ENCODE results near the gene DOK3.
A peak's percentile ranks its signal among the peaks of the same experiment; 100 is the strongest.

DOK3 gene

DNA sequence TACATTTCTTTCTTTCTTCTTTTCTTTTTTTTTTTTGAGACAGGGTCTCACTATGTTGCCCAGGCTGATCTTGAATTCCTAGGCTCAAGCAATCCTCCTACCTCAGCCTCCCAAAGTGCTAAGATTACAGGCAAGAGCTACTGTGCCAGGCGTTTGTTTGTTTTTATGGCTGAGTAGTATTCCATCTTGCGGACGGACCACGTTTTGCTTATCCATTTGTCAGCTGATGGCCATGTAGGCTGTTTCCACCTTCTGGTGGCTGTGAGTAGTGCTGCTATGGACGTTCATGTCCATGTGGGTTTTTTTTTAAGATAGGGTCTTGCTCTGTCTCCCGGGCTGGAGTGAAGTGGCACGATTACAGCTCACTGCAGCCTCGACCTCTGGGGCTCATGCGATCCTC is 2.5 kb downstream of the DOK3 start:
- no peak overlapping the region for H3K4me3 ChIP-seq
- no peaks in the 10 kb centered on the region for H3K27me3 ChIP-seq
- no peak for DNase-seq
- H3K4me1 ChIP-seq: no peaks in the 10 kb centered on the region
- H3K9me3 ChIP-seq: no peaks in the 10 kb centered on the region
- H3K27ac ChIP-seq: no peak overlapping the region
- peaks cover 16 to 32% (median 20%) of the 10 kb centered on the region in 3 donors for H3K36me3 ChIP-seq
- intact Hi-C loops (cut with DNase I; ENCODE audit: low total_unique reads): no loop called here
- TF ChIP-seq, protein P1, sequence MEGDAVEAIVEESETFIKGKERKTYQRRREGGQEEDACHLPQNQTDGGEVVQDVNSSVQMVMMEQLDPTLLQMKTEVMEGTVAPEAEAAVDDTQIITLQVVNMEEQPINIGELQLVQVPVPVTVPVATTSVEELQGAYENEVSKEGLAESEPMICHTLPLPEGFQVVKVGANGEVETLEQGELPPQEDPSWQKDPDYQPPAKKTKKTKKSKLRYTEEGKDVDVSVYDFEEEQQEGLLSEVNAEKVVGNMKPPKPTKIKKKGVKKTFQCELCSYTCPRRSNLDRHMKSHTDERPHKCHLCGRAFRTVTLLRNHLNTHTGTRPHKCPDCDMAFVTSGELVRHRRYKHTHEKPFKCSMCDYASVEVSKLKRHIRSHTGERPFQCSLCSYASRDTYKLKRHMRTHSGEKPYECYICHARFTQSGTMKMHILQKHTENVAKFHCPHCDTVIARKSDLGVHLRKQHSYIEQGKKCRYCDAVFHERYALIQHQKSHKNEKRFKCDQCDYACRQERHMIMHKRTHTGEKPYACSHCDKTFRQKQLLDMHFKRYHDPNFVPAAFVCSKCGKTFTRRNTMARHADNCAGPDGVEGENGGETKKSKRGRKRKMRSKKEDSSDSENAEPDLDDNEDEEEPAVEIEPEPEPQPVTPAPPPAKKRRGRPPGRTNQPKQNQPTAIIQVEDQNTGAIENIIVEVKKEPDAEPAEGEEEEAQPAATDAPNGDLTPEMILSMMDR (IDR thresholded peaks at IDR 0.05): no peak

- Histone ChIP-seq H3K4me3 (no peak overlapping the region), H3K27ac (no peak overlapping the region), H3K4me1 (peaks cover 0 to 6% (median 3%) of the 10 kb centered on the region in 4 donors), H3K9me3 (no peaks in the 10 kb centered on the region), H3K36me3 (peaks cover 0 to 11% (median 0%) of the 10 kb centered on the region in 3 donors), H3K27me3 (no peaks in the 10 kb centered on the region)
- TF ChIP-seq, protein P1 (IDR thresholded peaks at IDR 0.05): no peak
- no peak for DNase-seq
- intact Hi-C loops (cut with DNase I; ENCODE audit: low total_unique reads): no loop called here
These were observed 4.6 kb downstream of the DOK3 start for GRCh38 chr5:177505075-177505474.

DNA sequence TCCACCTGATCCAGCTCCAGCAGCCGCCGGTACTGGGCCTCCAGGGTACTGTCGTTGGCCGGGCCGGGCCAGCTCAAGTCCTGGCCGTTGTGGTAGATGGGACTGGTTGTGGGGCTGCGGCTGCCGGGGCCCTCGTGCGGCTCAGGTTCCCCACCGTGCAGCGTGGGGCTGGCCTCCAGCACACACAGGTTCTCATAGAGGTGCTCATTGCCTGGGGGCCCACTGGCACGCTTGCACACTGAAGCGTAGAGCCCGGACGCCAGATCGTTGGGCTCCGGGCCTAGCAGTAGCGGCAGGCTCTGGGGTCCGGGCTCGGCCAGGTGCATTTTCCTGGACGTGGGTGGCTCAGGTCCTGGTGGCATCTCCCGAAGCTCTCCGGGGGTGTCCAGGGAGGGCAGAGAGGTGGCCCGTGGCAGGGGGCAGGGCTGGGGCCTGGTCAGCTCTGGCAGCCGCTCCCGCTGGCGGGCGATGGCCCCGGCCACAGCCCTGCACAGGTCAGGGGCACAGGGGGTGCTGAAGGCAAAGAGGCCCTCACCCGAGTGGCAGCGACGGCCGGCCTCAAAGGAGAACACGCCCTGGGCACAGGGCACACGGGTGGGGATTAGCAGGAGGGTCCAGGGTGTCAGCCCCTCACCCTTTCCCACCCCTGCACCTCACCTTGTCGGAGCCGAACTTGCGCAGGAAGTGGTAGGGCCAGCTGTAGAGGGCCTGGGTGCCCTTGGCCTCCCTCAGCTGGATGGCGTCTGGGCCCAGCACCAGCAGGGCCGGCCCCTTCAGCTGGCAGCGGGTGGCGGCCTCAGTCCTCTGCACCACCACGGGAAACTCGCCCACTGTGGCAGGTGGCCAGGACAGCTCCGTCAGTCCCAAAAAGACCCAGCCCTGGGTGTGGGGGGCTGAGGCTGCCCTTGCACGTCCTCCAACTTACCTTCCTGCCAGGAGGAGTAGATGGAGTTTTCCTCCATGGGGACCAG is 5.3 kb downstream of the DOK3 start:
- peak in 1 of 2 donors; percentile 64 for DNase-seq
- intact Hi-C loops (cut with DNase I; ENCODE audit: low total_unique reads): loop anchor here (5.0 kb wide), 1 partner anchor 112 kb away; no protein-coding TSS in a partner anchor

GRCh38 chr5:177503351-177504085 is 6.1 kb downstream of the DOK3 start:
- Histone ChIP-seq H3K4me3 (no peak overlapping the region), H3K27me3 (no peaks in the 10 kb centered on the region), H3K27ac (no peak overlapping the region), H3K36me3 (peaks cover 0 to 2% (median 0%) of the 10 kb centered on the region in 3 donors), H3K4me1 (peaks cover 0 to 9% (median 4%) of the 10 kb centered on the region in 4 donors), H3K9me3 (no peaks in the 10 kb centered on the region)
- DNase-seq: no peak
- TF ChIP-seq, protein P1 (IDR thresholded peaks at IDR 0.05): no peak
- intact Hi-C loops (cut with DNase I; ENCODE audit: low total_unique reads): loop anchor here (5.0 kb wide), 1 partner anchor 111 kb away; no protein-coding TSS in a partner anchor

More for the DNA sequence above, 5.3 kb downstream of the DOK3 start:
- H3K9me3 ChIP-seq: no peaks in the 10 kb centered on the region
- peaks cover 0 to 6% (median 3%) of the 10 kb centered on the region in 4 donors for H3K4me1 ChIP-seq
- H3K36me3 ChIP-seq: peaks cover 0 to 7% (median 0%) of the 10 kb centered on the region in 3 donors
- H3K4me3 ChIP-seq: no peak overlapping the region
- no peak overlapping the region for H3K27ac ChIP-seq
- no peaks in the 10 kb centered on the region for H3K27me3 ChIP-seq
- TF ChIP-seq, protein P1 (IDR thresholded peaks at IDR 0.05): no peak

DNA sequence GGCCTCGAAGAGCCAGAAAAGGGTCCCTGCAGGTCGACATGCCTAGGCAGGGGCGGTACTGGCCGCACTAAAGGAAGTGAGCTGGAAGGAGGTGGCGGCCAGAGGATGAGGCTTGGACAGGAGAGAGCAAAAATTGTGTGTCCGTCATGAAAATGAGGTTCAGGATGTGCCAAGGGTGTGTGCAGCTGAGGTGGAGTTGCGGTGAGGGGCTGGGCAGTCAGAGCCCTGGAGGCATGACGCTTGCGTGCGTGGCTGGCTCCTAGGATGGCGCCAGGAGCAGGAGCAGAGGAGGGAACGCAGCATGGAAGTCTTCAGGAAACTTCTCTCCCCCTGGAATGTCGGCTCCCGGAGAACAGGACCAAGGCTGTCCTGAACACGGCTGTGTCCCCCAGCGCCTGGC is 6.7 kb downstream of the DOK3 start:
- intact Hi-C loops (cut with DNase I; ENCODE audit: low total_unique reads): loop anchor here (5.0 kb wide), 1 partner anchor 111 kb away; no protein-coding TSS in a partner anchor
- Histone ChIP-seq H3K4me3 (no peak overlapping the region), H3K27me3 (no peaks in the 10 kb centered on the region), H3K27ac (no peak overlapping the region), H3K4me1 (peaks cover 0 to 15% (median 10%) of the 10 kb centered on the region in 4 donors), H3K9me3 (no peaks in the 10 kb centered on the region), H3K36me3 (no peaks in the 10 kb centered on the region)
- DNase-seq: no peak
- TF ChIP-seq, protein P1 (IDR thresholded peaks at IDR 0.05): no peak
